ENCODE data around the gene ILKAP. TPM values are rescaled to one million over a fixed set of nuclear protein-coding genes. Genes with fewer than 3 reads are reported as not detected.
A peak's percentile ranks its signal among the peaks of the same experiment; 100 is the strongest.

The ILKAP gene
- total RNA-seq, 6 experiments from 2014 or later = 9.8 to 24.3 (median 16.8) TPM

GRCh38 chr2:238130696-238131628 lies 72.5 kb downstream of the ILKAP start:
- TF ChIP-seq CTCF (IDR thresholded peaks at IDR 0.05) = no peak
- no peak for TF ChIP-seq POLR2A (IDR thresholded peaks at IDR 0.05)
- WGBS (ENCODE audit: insufficient coverage, low coverage, low lambda C conversion rate, missing lambda C conversion rate) = 100% methylated on average over 6 of the region's 68 CpGs
- peak in 2 of 3 donors; percentile 13 to 46 for DNase-seq
- intact Hi-C loops (cut with DNase I) = no loop called here
- Histone ChIP-seq H3K27me3 (no peaks in the 10 kb centered on the region), H3K36me3 (no peaks in the 10 kb centered on the region), H3K4me1 (no peaks in the 10 kb centered on the region), H3K9me3 (no peaks in the 10 kb centered on the region), H3K4me3 (no peak overlapping the region), H3K27ac (no peak overlapping the region)
- no peak for ATAC-seq

- H3K27ac ChIP-seq = no peak overlapping the region
- ATAC-seq (no peak), DNase-seq (peak in 2 of 3 donors; percentile 17 to 49)
- no peak overlapping the region for H3K4me3 ChIP-seq
- TF ChIP-seq POLR2A (IDR thresholded peaks at IDR 0.05) (no peak), CTCF (IDR thresholded peaks at IDR 0.05) (no peak)
- no peaks in the 10 kb centered on the region for H3K27me3 ChIP-seq
- intact Hi-C loops (cut with DNase I) = no loop called here
- H3K4me1 ChIP-seq = no peaks in the 10 kb centered on the region
- H3K36me3 ChIP-seq = no peaks in the 10 kb centered on the region
- WGBS (ENCODE audit: insufficient coverage, low coverage, low lambda C conversion rate, missing lambda C conversion rate) = 100% methylated on average over 2 of the region's 28 CpGs
- H3K9me3 ChIP-seq = no peaks in the 10 kb centered on the region
Measured at GRCh38 chr2:238130111-238130695, 73.3 kb downstream of the ILKAP start.

GRCh38 chr2:238129166-238130010 lies 74.1 kb downstream of the ILKAP start:
- intact Hi-C loops (cut with DNase I) = no loop called here
- no peaks in the 10 kb centered on the region for H3K4me1 ChIP-seq
- no peak for DNase-seq
- H3K36me3 ChIP-seq = no peaks in the 10 kb centered on the region
- TF ChIP-seq POLR2A (IDR thresholded peaks at IDR 0.05) (no peak), CTCF (IDR thresholded peaks at IDR 0.05) (no peak)
- H3K27me3 ChIP-seq = no peaks in the 10 kb centered on the region
- H3K9me3 ChIP-seq = no peaks in the 10 kb centered on the region
- H3K4me3 ChIP-seq = no peak overlapping the region
- no peak for ATAC-seq
- no peak overlapping the region for H3K27ac ChIP-seq
- 93% methylated on average over 7 of the region's 22 CpGs for WGBS (ENCODE audit: insufficient coverage, low coverage, low lambda C conversion rate, missing lambda C conversion rate)

- intact Hi-C loops (cut with DNase I) = no loop called here
- ATAC-seq (no peak), DNase-seq (peak in 1 of 3 donors; percentile 12)
- Histone ChIP-seq H3K36me3 (no peaks in the 10 kb centered on the region), H3K27ac (no peak overlapping the region), H3K9me3 (no peaks in the 10 kb centered on the region), H3K4me3 (no peak overlapping the region), H3K4me1 (no peaks in the 10 kb centered on the region), H3K27me3 (no peaks in the 10 kb centered on the region)
- no peak for TF ChIP-seq CTCF (IDR thresholded peaks at IDR 0.05)
- TF ChIP-seq POLR2A (IDR thresholded peaks at IDR 0.05) = no peak
- WGBS (ENCODE audit: insufficient coverage, low coverage, low lambda C conversion rate, missing lambda C conversion rate) = no CpG with 5 or more reads among the region's 30 CpGs
Measured at GRCh38 chr2:238128534-238129001, 74.9 kb downstream of the ILKAP start.
